HepG2 (cell line): ENCODE data around the gene SLC38A3. TPM values are rescaled to one million over a fixed set of nuclear protein-coding genes. Genes with fewer than 3 reads are reported as not detected.
A peak's percentile ranks its signal among the peaks of the same experiment; 100 is the strongest.

Experiments used
- ATAC-seq: fragments of 200-7000 bp; cut with Tn5 transposase; 3 replicates; pipeline ENCODE4 v1.9.1; 2020; ENCODE audit warnings: mild to moderate bottlenecking, moderate library complexity
- BruUV-seq: library from RNA; stranded (reverse); fragments of 400-500 nt; replicated peaks from 2 replicates; lab custom pipeline; 2021; lab: Mats Ljungman, UMichigan
- CTCF ChIA-PET: fragments of 300-600 bp; formaldehyde crosslinking; extraction: SDS; loops from one replicate; lab custom pipeline; 2021; ENCODE audit warnings: low total read pairs, inconsistent platforms, low intra/inter-chr PET ratio; lab: Yijun Ruan, JAX
- POLR2A ChIA-PET: fragments of 350-600 bp; sonication (Branson Sonifier 250); formaldehyde crosslinking; loops from one replicate; lab custom pipeline; 2020; ENCODE audit warnings: antibody characterized with exemption, inconsistent platforms; lab: Yijun Ruan, JAX
- DNase-seq: peaks from one replicate; pipeline ENCODE4 v3.0.0-alpha.2; 2015; ENCODE audit warnings: low spot score
- FAIRE-seq: peaks from 3 replicates; lab custom pipeline; 2011; peaks lifted over from hg19 to GRCh38; lab: Jason Lieb, UNC
- H2AFZ ChIP-seq: one replicate; pipeline ENCODE4 v1.6.1; 2011; ENCODE audit warnings: low read length, inconsistent platforms
- H3K27ac ChIP-seq: fragments of 300-600 bp; 3 replicates; pipeline ENCODE4 v1.8.0; 2011; ENCODE audit warnings: mixed run types, mild to moderate bottlenecking, mixed read lengths, low read length, inconsistent platforms; ENCODE audit not compliant: insufficient read depth; ENCODE audit errors: extremely low read length
- H3K27me3 ChIP-seq, 2 experiments: fragments of 200-600 bp in 1 of 2; 2 replicates in 1 of 2; 3 replicates in 1 of 2; pipeline versions ENCODE4 v1.6.0 to v1.8.0; 2011; ENCODE audit warnings: low read length in 2 of 2, mild to moderate bottlenecking in 2 of 2, moderate library complexity in 2 of 2, inconsistent platforms in 1 of 2; ENCODE audit not compliant: insufficient read depth in 2 of 2, control insufficient read depth in 1 of 2
- H3K36me3 ChIP-seq, 2 experiments: fragments of 200-600 bp in 1 of 2; replicated peaks in 1 of 2; 2 replicates in 1 of 2; 3 replicates in 1 of 2; pipeline versions ENCODE4 v1.5.1 to v1.8.0; 2011; ENCODE audit warnings: low read length in 2 of 2, inconsistent platforms in 1 of 2; ENCODE audit not compliant: insufficient read depth in 2 of 2, control insufficient read depth in 1 of 2
- H3K4me1 ChIP-seq: 2 replicates; pipeline ENCODE4 v1.5.1; 2012; ENCODE audit warnings: low read length, inconsistent platforms; ENCODE audit not compliant: insufficient read depth
- H3K4me2 ChIP-seq: 2 replicates; pipeline ENCODE4 v1.6.0; 2011; ENCODE audit warnings: low read depth, low read length, inconsistent platforms
- H3K4me3 ChIP-seq, 3 experiments: fragments of 200-600 bp in 1 of 3; sonication (generic), shearing (Covaris generic) in 1 of 3; replicated peaks in 1 of 3; 2 replicates each; pipeline ENCODE4 v1.5.1; 2011 to 2016; ENCODE audit warnings: low read length in 3 of 3, inconsistent platforms in 2 of 3, low read depth in 2 of 3, mild to moderate bottlenecking in 2 of 3, control low read depth in 1 of 3, mixed read lengths in 1 of 3; ENCODE audit not compliant: insufficient read depth in 1 of 3
- H3K79me2 ChIP-seq: one replicate; pipeline ENCODE4 v1.6.1; 2011; ENCODE audit warnings: low read length, inconsistent platforms; ENCODE audit not compliant: insufficient read depth
- H3K9ac ChIP-seq: 2 replicates; pipeline ENCODE4 v1.6.0; 2011; ENCODE audit warnings: mild to moderate bottlenecking, low read depth, low read length, inconsistent platforms; ENCODE audit not compliant: insufficient read depth
- H3K9me3 ChIP-seq: 2 replicates; pipeline ENCODE4 v1.5.1; 2012; ENCODE audit warnings: mild to moderate bottlenecking, low read length
- H4K20me1 ChIP-seq: 2 replicates; pipeline ENCODE4 v1.6.0; 2011; ENCODE audit warnings: inconsistent platforms, mild to moderate bottlenecking, low read length, moderate library complexity; ENCODE audit not compliant: insufficient read depth
- EEA1 ChIP-seq: sonication (generic); formaldehyde crosslinking; IDR thresholded peaks from 2 replicates; pipeline ENCODE4 v1.5.1; 2020; ENCODE audit warnings: mild to moderate bottlenecking, missing genetic modification reagents, borderline replicate concordance
- HMG20A ChIP-seq: IDR thresholded peaks from 2 replicates; pipeline ENCODE4 v1.6.1; 2016; ENCODE audit warnings: borderline replicate concordance
- HNRNPL ChIP-seq: fragments of 200-400 bp; formaldehyde crosslinking; IDR thresholded peaks from 2 replicates; pipeline ENCODE4 v1.6.1; 2017; ENCODE audit warnings: mild to moderate bottlenecking, low read depth, low read length
- KLF15 ChIP-seq: sonication (generic); formaldehyde crosslinking; IDR thresholded peaks from 2 replicates; pipeline ENCODE4 v1.8.1; 2023; ENCODE audit warnings: borderline replicate concordance, mild to moderate bottlenecking, inconsistent platforms, missing genetic modification reagents, mixed read lengths
- LBX2 ChIP-seq: sonication (generic); formaldehyde crosslinking; IDR thresholded peaks from 2 replicates; pipeline ENCODE4 v1.5.0; 2020; ENCODE audit warnings: missing genetic modification reagents, mild to moderate bottlenecking, borderline replicate concordance
- PLSCR1 ChIP-seq: sonication (generic); formaldehyde crosslinking; IDR thresholded peaks from 2 replicates; pipeline ENCODE4 v1.5.0; 2020; ENCODE audit warnings: missing genetic modification reagents, mild to moderate bottlenecking, borderline replicate concordance
- SNAI1 ChIP-seq: sonication (generic); formaldehyde crosslinking; IDR thresholded peaks from 2 replicates; pipeline ENCODE4 v1.5.0; 2020; ENCODE audit warnings: mild to moderate bottlenecking, missing genetic modification reagents, borderline replicate concordance
- ZBTB33 ChIP-seq: sonication (generic); formaldehyde crosslinking; IDR thresholded peaks from 2 replicates; pipeline ENCODE4 v1.4.0; 2020; ENCODE audit warnings: missing genetic modification reagents
- ZBTB38 ChIP-seq: sonication (generic); formaldehyde crosslinking; IDR thresholded peaks from 2 replicates; pipeline ENCODE4 v1.5.1; 2020; ENCODE audit warnings: mild to moderate bottlenecking, missing genetic modification reagents
- ZGPAT ChIP-seq: IDR thresholded peaks from 2 replicates; pipeline ENCODE4 v1.6.1; 2016; ENCODE audit warnings: mild to moderate bottlenecking
- ZNF232 ChIP-seq: sonication (generic); formaldehyde crosslinking; IDR thresholded peaks from 2 replicates; pipeline ENCODE4 v1.4.0; 2020; ENCODE audit warnings: missing genetic modification reagents, borderline replicate concordance
- ZNF367 ChIP-seq: sonication (generic); formaldehyde crosslinking; IDR thresholded peaks from 2 replicates; pipeline ENCODE4 v1.4.0; 2020; ENCODE audit warnings: missing genetic modification reagents, borderline replicate concordance
- ZNF512 ChIP-seq: sonication (generic); formaldehyde crosslinking; IDR thresholded peaks from 2 replicates; pipeline ENCODE4 v1.4.0; 2020; ENCODE audit warnings: mild to moderate bottlenecking, missing genetic modification reagents
- ZNF777 ChIP-seq: sonication (generic); formaldehyde crosslinking; IDR thresholded peaks from 2 replicates; pipeline ENCODE4 v1.4.0; 2020; ENCODE audit warnings: missing genetic modification reagents
- WGBS: methylation state at CpG from one replicate; pipeline ENCODE4 v1.1.6; 2017; ENCODE audit warnings: low lambda C conversion rate; 5-methylcytosine and 5-hydroxymethylcytosine counted together
- in situ Hi-C: cut with HindIII; loops from 2 replicates; pipeline ENCODE4 v1.10.0; 2017; ENCODE audit warnings: low pct_unique_long_range_greater_than_20kb; ENCODE audit not compliant: extremely low pct_ligation_motif_present
- intact Hi-C: fragments of 100-400 bp; cut with micrococcal nuclease; formaldehyde crosslinking; loops from one replicate; pipeline ENCODE4 v1.10.0; 2022; ENCODE audit not compliant: unreplicated experiment
- polyA plus RNA-seq, 8 experiments: library from polyadenylated mRNA; depleted of rRNA in 3 of 8; stranded (reverse) in 7 of 8; unstranded in 1 of 8; fragments of >200 nt; fragmentation: Illumina TruSeq in 4 of 8; extraction: Trizol in 4 of 8; gene quantifications; 2 replicates each; pipeline versions ENCODE4 v1.2.1 to v1.2.3, GENCODE V29; 2011 to 2016; ENCODE audit warnings: low read depth in 4 of 8, missing spikeins in 1 of 8, mixed read lengths in 1 of 8; ENCODE audit not compliant: insufficient read depth in 1 of 8
- total RNA-seq, 5 experiments: library from RNA; depleted of rRNA; stranded (reverse); fragments of >200 nt; fragmentation: Illumina TruSeq; extraction: Trizol; gene quantifications; 2 replicates each; pipeline ENCODE4 v1.2.3, GENCODE V29; 2016; ENCODE audit warnings: low read depth in 1 of 5

The SLC38A3 gene
- total and polyA plus RNA-seq, 2 of the 13 experiments (the other 11 are each of a cell fraction or from before 2014, with no cell fraction given) = 29.8 to 164 TPM

- 0 out of 2 replicates have a peak, but pooled peaks have one; percentile 22 for TF ChIP-seq ZGPAT (CRISPR knock-in tag)
Observed at GRCh38 chr3:50224639-50225038, 19.6 kb downstream of the SLC38A3 start (continued).

- Histone ChIP-seq H3K79me2 (no peaks in the 10 kb centered on the region), H3K27me3 (no peaks in the 10 kb centered on the region), H3K9me3 (no peaks in the 10 kb centered on the region)
- in situ Hi-C loops = loop anchor here (5.0 kb wide), 2 partner anchors 35 to 45 kb away; partner anchors contain the start of gene GNAT1
- no peak for FAIRE-seq
- TF ChIP-seq ZBTB38 (CRISPR knock-in tag) (peak; percentile 77), KLF15 (0 out of 2 replicates have a peak, but pooled peaks have one; percentile 43), LBX2 (CRISPR knock-in tag) (peak; percentile 15; the same call in 1 of the 2 replicates), ZBTB33 (CRISPR knock-in tag) (peak; percentile 40; the same call in 1 of the 2 replicates), ZNF512 (no peak), SNAI1 (no peak), ZNF777 (peak; percentile 82), ZNF232 (0 out of 2 replicates have a peak, but pooled peaks have one; percentile 10), PLSCR1 (CRISPR knock-in tag) (no peak), ZNF367 (CRISPR knock-in tag) (no peak), EEA1 (CRISPR knock-in tag) (0 out of 2 replicates have a peak, but pooled peaks have one; percentile 36), HMG20A (0 out of 2 replicates have a peak, but pooled peaks have one; percentile 2), HNRNPL (0 out of 2 replicates have a peak, but pooled peaks have one; percentile 59)
- TF ChIP-seq, all 625 proteins: peak for 9
- Histone ChIP-seq H2AFZ (peak overlapping the region; percentile 28), H3K4me2 (peak overlapping the region; percentile 73), H3K4me3 (peak overlapping the region in 2 of 3 experiments; percentile 58 to 88; a peak in 5 of 6 replicates), H3K36me3 (no peaks in the 10 kb centered on the region), H3K27ac (no peak overlapping the region), H3K4me1 (peaks cover 79% of the 10 kb centered on the region), H4K20me1 (no peaks in the 10 kb centered on the region), H3K9ac (peak overlapping the region; percentile 37; the same call in 1 of the 2 replicates)
- ChIA-PET CTCF (interaction anchor here (1.1 to 9.0 kb wide), 7 partner anchors 17 to 94 kb away, joined by 3 to 265 read pairs (median 26); partner anchors contain the start of gene GNAT1), POLR2A (interaction anchor here (1.4 to 7.3 kb wide), 8 partner anchors 9 to 44 kb away, joined by 4 to 117 read pairs (median 12); partner anchors contain the start of genes GNAI2 and SEMA3B)
- ATAC-seq (no peak), DNase-seq (no peak)
- intact Hi-C loops = loop anchor here (1.0 to 5.0 kb wide), 3 partner anchors 19 to 45 kb away; no protein-coding TSS in a partner anchor
- BruUV-seq = no TSS peak
- 67% methylated on average over 24 of the region's 40 CpGs for WGBS
Observed at GRCh38 chr3:50226888-50227389, 21.9 kb downstream of the SLC38A3 start.
